Stimulated activated CD4-positive, alpha-beta T cell treated with anti-CD3 and anti-CD28 coated beads, Interleukin-15, amount 100 ng/mL, for 48 hours (primary cell): ENCODE results near the gene GRIK2.
"Not testable (repeated sequence)": the region's sequence is repeated elsewhere in the genome, so short reads cannot be mapped to it uniquely, and the experiment has no call there.

Source experiments
- DNase-seq, 2 donors: peaks; one replicate each; pipeline ENCODE4 v3.0.0-alpha.2; 2020; ENCODE audit warnings: low read depth in 2 of 2

Gene GRIK2

GRCh38 chr6:101393251-101393828 is at the start of gene GRIK2:
Gene GRIK2 (plus strand): TSS chr6:101393708.
- DNase-seq, result no peak

- DNase-seq, result no peak
Measured at GRCh38 chr6:101344885-101345284, 48.6 kb upstream of the GRIK2 start.

- no peak for DNase-seq
Measured at GRCh38 chr6:101348816-101349215, 44.7 kb upstream of the GRIK2 start.

GRCh38 chr6:101350631-101351030 is 42.9 kb upstream of the GRIK2 start:
- not testable (repeated sequence) for DNase-seq

DNA sequence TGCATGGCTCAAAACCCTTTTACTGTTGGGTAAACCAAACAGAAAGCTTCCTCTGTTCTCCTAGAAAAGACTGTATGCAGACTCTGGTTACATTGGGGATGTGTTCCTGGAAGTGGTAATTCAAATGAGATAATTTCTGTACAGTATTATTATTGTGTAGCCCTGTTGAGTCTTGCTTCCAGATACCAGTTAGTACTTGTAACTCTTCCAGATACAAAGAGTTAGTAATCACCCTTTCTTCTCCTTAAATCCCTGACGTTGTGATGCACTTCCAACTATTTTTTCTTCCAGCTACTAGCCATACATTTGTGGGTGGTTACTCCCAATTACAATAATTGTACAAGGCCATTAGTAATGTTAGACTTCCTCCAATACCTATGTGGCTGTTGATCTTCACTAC is 42.3 kb upstream of the GRIK2 start:
- no peak for DNase-seq

GRCh38 chr6:101352316-101352715 is 41.2 kb upstream of the GRIK2 start:
- no peak for DNase-seq

- no peak for DNase-seq
Measured at GRCh38 chr6:101365181-101365580, 28.3 kb upstream of the GRIK2 start.

DNA sequence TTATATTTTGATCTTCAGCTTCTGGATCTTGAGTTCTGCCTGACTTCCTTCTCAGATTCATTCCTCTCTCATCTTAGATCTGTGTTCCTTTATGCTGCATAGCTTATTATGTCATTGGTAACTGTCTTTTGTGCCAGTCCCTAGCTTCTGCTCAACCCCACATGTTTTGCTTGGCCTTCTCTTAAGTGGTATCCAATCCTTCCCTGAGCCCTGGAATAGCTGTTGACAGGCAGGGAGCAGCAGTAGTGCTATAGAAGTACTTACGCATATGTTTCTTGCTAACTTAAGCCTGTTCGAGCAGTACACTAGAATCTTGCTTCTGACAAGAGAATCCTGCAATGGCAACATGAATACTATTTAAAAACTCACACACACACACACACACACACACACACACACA is 13.6 kb upstream of the GRIK2 start:
- DNase-seq, result no peak

- DNase-seq, result no peak
Measured at GRCh38 chr6:101380897-101381630, 12.4 kb upstream of the GRIK2 start.

GRCh38 chr6:101383747-101384146 is 9.8 kb upstream of the GRIK2 start:
- not testable (repeated sequence) for DNase-seq

DNA sequence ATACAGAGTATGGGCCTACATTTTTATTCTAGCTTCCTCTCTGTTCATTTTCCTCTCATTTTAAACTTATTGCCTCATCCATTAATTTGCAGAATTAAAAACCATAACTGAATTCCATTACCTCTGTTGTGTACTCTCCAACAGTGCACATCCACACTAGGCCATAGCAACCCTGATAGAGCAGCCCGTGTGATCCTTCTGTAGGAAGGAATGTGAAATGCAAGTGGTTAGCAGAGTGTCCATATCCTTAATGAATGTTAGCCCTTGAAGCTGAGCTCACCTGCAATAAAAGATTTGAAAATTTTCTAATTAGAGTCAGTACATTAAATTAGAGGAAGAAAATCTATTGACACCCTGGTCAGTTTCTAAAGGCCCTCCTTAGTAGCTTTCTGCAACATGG is 6.5 kb upstream of the GRIK2 start:
- DNase-seq, result no peak

DNA sequence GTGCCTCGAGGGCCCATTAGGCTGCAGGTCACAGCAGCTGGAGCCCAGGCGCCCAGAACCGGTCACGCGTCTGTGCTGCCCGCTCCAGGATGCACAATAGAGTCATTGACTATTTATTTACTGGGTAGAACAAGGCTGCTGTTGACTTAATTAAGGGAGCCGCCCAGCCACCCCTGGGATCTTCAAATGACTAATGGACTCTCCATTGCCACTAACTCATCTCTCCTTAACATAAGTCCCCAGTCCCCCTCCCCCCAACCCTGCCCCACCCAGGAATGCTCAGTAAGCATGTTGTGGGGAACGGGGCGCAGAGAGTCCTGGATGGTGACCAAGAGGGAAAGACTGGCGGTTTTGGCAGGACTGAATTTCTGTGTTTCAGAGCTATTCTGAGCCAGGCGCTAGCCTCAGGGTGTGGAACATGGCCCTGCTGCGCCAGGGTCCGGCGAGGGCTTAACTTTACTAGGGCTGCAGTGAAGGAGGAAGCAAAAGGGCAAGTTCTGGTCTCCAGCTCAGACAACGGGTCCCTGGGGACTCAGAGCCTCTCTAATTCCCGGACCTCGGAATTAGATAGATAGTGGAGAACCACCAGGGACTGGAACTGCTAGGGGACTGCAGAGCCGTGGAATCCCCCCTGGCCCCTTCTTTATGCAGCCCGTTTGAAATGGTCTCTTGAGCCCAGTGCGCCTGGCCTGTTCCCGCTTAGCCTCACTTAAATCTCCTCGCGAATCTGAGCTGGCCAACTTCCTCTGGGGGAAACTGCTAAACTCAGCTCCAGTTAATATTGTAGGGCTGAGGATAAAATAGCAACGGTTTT is 1.5 kb upstream of the GRIK2 start:
- no peak for DNase-seq

GRCh38 chr6:101392586-101393230 is 800 bp upstream of the GRIK2 start:
- no peak for DNase-seq

DNA sequence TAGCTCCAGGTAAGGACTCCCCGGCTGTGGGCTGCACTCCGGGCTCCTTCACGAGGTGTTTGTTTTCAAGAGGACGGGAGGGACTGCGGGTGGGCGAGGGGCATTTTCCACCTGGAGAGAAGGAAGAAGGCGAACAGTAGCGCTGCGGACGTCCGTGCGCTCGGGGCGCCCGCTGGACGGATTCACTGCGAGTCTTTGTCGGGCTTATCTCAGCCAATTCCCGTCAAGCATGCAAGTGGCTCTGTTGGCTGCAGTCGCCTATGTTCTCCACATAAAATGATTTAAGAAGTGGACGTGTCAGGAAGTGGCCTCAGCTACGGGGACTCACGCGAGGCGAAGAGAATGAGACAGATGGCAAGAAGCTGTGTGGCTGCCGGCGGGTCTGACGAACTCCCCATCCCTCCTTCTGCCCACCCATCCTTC is 332 bp downstream of the GRIK2 start:
- DNase-seq, result no peak

DNA sequence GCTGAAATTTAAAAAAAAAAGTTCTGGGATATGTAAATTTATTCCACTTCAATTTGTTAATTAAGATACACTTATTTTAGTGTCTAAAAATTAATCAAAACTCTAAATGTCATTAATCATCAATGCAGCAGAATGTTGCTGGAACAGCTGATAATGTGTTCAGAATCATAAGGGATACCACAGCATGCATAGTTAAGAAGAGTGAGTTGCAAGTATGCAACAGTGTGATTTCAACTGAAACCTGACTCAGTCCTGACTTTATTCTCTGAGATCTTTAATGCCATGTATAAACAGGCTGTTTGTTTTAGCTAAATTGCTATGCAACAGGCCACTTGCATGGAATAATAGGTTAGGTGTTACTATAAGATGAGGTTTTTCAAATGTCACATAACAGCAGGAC is 1.4 kb downstream of the GRIK2 start:
- no peak for DNase-seq

DNA sequence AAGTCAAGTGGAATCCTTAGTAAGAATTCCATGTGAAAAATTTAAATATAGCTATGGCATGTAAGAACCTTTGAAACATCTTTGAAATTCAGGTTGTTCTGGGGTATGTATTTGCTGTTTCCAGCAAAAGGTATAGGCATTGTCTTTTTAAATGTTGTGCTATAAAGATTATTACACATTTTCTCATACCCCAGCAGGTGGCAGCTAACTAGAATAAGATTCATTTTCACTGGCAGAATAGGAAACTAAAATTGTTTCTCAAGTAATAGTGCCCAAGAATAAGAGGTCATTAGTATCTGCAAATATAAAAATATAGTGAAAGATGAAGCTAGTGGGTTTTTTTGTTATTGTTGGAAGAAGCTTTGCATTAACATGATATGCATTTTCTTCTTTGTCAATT is 1.8 kb downstream of the GRIK2 start:
- DNase-seq, result no peak

- DNase-seq, result no peak
Measured at GRCh38 chr6:101396548-101397173, 3.2 kb downstream of the GRIK2 start.

DNA sequence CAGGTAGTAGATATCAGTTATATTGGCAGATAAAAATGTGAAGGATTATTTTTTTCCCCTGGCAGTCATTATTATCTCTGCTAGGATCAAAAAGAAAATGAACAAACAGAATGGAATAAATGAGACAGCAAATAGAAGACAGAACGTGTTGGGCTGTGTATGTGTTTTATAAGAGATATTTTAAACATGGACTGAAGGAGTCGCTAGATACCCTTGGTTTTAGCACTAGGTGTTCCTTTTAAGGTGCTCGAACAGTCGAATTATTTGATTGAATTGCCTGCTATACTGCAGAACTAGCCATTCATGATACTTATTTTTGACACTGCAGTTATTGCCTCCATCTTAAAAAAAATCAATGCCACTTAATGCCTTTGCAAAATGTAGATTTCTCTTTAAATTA is 3.7 kb downstream of the GRIK2 start:
- no peak for DNase-seq

- no peak for DNase-seq
Measured at GRCh38 chr6:101398716-101399615, 5.5 kb downstream of the GRIK2 start.

- no peak for DNase-seq
Measured at GRCh38 chr6:101399616-101400162, 6.2 kb downstream of the GRIK2 start.
